MG63 (cell line): ENCODE data around the gene PRKCE. TPM values are rescaled to one million over a fixed set of nuclear protein-coding genes. Genes with fewer than 3 reads are reported as not detected.

ENCODE experiments used
- DNase-seq: peaks from one replicate; pipeline ENCODE4 v3.0.0-alpha.2; 2020
- H3K27me3 ChIP-seq: fragments of 250-450 bp; sonication (Bioruptor Pico); 2 replicates; pipeline ENCODE4 v1.5.1; 2020; ENCODE audit warnings: mild to moderate bottlenecking, moderate library complexity
- H3K36me3 ChIP-seq: fragments of 250-450 bp; sonication (Bioruptor Pico); 2 replicates; pipeline ENCODE4 v1.5.1; 2020; ENCODE audit warnings: mild to moderate bottlenecking, moderate library complexity
- H3K4me3 ChIP-seq: fragments of 250-450 bp; sonication (Bioruptor Pico); 2 replicates; pipeline ENCODE4 v1.5.1; 2020; ENCODE audit warnings: mild to moderate bottlenecking, moderate library complexity
- H3K9me3 ChIP-seq: fragments of 250-450 bp; sonication (Bioruptor Pico); 2 replicates; pipeline ENCODE4 v1.5.1; 2020; ENCODE audit warnings: mild to moderate bottlenecking, moderate library complexity
- total RNA-seq: library from RNA; depleted of rRNA; stranded (reverse); fragments of >200 nt; shearing (Covaris generic); gene quantifications from 2 replicates; pipeline ENCODE4 v1.2.3, GENCODE V29; 2014; ENCODE audit warnings: low replicate concordance; rRNA removed

PRKCE gene
- total RNA-seq, 1 experiment from 2014 or later, result 16.9 TPM

DNA sequence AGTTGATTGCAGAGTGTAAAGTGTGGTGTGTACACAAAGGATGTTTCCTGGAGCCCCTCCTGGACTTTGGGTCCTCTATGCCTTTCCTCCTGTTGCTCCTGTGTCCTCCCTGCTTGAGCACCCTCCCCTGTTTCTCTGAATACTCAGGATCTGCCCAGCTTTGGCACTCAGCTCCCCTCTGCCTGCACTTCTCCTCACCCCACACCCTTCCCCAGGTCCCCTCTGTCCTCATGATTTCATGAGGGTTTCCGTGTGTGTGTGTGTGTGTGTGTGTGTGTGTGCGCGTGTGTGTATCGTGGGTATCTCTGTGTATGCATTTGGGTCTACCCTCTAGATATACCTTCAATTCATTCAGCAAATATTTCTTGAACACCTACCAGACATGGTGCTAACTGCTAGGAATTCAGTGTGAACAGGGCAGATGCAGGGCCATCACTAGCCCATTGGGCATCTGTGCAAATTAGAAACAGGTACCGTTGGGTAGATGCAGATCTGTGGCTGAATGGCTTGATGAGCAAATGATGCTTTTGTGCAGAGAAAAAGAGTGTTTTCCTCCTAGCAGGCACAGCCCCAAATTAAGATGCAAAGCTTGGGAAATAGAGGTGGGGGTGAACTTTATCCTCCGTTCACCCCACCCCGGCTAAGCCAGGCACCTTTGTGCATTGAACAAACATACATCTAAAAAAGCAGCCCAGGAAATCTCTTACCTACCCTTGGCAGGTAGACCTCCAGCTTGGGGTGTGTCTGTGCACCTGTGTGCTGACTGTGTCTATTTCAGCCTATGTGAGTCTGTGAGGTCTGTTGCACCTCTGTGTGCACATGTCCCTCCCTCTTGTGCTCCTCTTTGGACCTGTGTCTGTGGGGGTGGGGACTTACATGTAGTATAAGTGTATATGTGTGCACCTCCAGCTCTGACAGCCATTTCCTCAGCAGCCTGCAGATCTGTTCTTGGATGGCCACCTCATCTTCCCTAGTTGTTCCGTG, 585.7 kb downstream of the PRKCE start:
- Histone ChIP-seq H3K27me3 (no peaks in the 10 kb centered on the region), H3K4me3 (no peak overlapping the region), H3K36me3 (no peaks in the 10 kb centered on the region), H3K9me3 (no peaks in the 10 kb centered on the region)
- DNase-seq, result no peak

Other genes starting within 250 kb of the PRKCE start
- gene SRBD1, start 40.4 kb upstream of the PRKCE start, total RNA-seq, result 5.8 and 30.5 TPM in 2 replicates